CD1c-positive myeloid dendritic cell (primary cell): ENCODE data around the gene SPEM1.
"Not testable (repeated sequence)": the region's sequence is repeated elsewhere in the genome, so short reads cannot be mapped to it uniquely, and the experiment has no call there.

ENCODE experiments used
- DNase-seq: peaks from one replicate; pipeline ENCODE4 v3.0.0-alpha.2; 2016; ENCODE audit errors: extremely low spot score

SPEM1 gene

DNA sequence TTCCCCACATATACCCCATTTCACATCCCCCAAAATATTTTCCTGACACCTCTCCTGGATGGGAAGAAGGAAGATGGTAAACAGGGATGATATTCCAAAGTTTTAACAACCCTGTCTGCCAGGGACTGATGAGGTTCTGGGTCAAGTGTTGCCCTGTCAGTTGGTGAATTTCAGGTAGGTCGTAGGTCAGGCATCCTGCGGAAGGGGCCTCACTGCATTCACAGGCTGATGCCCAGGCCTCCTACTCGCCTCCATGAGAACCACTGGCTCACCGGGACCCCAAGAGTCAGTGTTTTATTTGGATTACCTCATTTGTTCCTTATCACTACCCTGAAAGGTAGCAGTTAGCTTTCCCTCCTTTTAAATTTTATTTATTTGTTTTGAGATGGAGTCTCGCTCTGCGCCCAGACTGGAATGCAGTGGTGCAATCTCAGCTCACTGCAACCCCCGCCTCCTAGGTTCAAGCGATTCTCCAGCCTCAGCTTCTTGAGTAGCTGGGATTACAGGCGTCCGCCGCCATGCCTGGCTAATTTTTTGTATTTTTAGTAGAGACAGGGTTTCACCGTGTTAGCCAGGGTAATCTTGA is 48.8 kb downstream of the SPEM1 start:
- no peak for DNase-seq

DNA sequence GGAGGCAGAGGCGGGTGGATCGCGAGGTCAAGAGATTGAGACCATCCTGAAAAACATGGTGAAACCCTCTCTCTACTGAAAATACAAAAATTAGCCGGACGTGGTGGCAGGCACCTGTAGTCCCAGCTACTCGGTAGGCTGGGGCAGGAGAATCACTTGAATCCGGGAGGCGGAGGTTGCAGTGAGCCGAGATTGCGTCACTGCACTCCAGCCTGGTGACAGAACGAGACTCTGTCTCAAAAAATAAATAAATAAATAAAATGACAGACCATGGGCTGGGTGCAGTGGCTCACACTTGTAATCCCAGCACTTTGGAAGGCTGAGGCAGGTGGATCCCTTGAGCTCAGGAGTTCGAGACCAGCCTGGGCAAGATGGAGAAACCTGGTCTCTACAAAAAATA is 49.7 kb downstream of the SPEM1 start:
- not testable (repeated sequence) for DNase-seq

DNA sequence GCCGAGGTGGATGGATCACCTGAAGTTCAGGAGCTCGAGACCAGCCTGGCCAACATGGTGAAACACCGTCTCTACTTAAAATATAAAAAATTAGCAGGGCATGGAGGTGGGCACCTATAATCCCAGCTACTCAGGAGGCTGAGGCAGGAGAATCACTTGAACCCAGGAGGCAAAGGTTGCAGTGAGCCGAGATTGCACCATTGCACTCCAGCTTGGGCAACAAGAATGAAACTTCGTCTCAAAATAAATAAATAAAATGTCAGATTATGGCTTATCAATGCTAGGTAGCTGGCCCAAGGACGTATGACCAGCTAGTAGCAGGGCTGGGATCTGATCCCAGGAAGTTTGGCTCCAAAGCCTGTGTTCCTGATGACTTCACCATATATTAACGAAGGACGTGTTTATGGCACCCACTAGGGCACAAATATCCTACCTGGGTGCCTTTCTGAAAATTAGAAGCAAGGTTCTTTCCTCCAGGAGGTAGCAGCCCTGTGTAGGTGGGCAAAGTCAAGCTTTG is 50.4 kb downstream of the SPEM1 start:
- DNase-seq = not testable (repeated sequence)
